Loucy (cell line): ENCODE measurements around the gene CDH4.

Source experiments
- H2AFZ ChIP-seq: fragments of 200-600 bp; sonication (generic); 2 replicates; pipeline ENCODE4 v1.6.0; 2016; ENCODE audit warnings: antibody characterized with exemption, mild to moderate bottlenecking, low read length, moderate library complexity
- H3F3A ChIP-seq: fragments of 200-600 bp; 2 replicates; pipeline ENCODE4 v1.6.0; 2016; ENCODE audit warnings: antibody characterized with exemption, low read depth, mild to moderate bottlenecking
- H3K27me3 ChIP-seq: fragments of 200-600 bp; sonication (generic); 2 replicates; pipeline ENCODE4 v1.6.1; 2014; ENCODE audit warnings: low read length, mild to moderate bottlenecking; ENCODE audit not compliant: insufficient read depth, poor library complexity, severe bottlenecking
- H3K36me3 ChIP-seq: fragments of 200-600 bp; sonication (generic); 2 replicates; pipeline ENCODE4 v1.6.1; 2016; ENCODE audit warnings: low read length; ENCODE audit not compliant: insufficient read depth
- H3K4me1 ChIP-seq: fragments of 200-600 bp; sonication (generic); 2 replicates; pipeline ENCODE4 v1.5.1; 2014; ENCODE audit warnings: low read length, mild to moderate bottlenecking; ENCODE audit not compliant: insufficient read depth, poor library complexity, severe bottlenecking
- H3K4me2 ChIP-seq: fragments of 200-600 bp; sonication (generic); 2 replicates; pipeline ENCODE4 v1.6.0; 2014; ENCODE audit warnings: antibody characterized with exemption, low read length, low read depth, mild to moderate bottlenecking; ENCODE audit not compliant: poor library complexity, severe bottlenecking
- H3K4me3 ChIP-seq: fragments of 200-600 bp; sonication (generic); 2 replicates; pipeline ENCODE4 v1.5.1; 2014; ENCODE audit warnings: low read length, mild to moderate bottlenecking, mixed read lengths; ENCODE audit not compliant: poor library complexity, severe bottlenecking
- H3K79me2 ChIP-seq: fragments of 200-600 bp; sonication (generic); 2 replicates; pipeline ENCODE4 v1.6.1; 2014; ENCODE audit warnings: low read length; ENCODE audit not compliant: insufficient read depth
- H3K9ac ChIP-seq: fragments of 200-600 bp; sonication (generic); 2 replicates; pipeline ENCODE4 v1.6.0; 2014; ENCODE audit warnings: mild to moderate bottlenecking, low read depth, low read length, moderate library complexity; ENCODE audit not compliant: poor library complexity, severe bottlenecking
- H3K9me2 ChIP-seq: fragments of 200-600 bp; sonication (generic); replicated peaks from 2 replicates; pipeline ENCODE4 v1.6.1; 2016; ENCODE audit warnings: low read depth, low read length, mixed read lengths
- H3K9me3 ChIP-seq: fragments of 200-600 bp; sonication (generic); 2 replicates; pipeline ENCODE4 v1.6.1; 2014; ENCODE audit warnings: mild to moderate bottlenecking, antibody characterized with exemption, low read length, low read depth; ENCODE audit not compliant: insufficient read depth
- H4K20me1 ChIP-seq: fragments of 200-600 bp; sonication (generic); 2 replicates; pipeline ENCODE4 v1.6.0; 2014; ENCODE audit warnings: antibody characterized with exemption, low read length, mild to moderate bottlenecking; ENCODE audit not compliant: insufficient read depth, poor library complexity, severe bottlenecking
- EZH2phosphoT487 ChIP-seq: fragments of 200-600 bp; IDR thresholded peaks from 2 replicates; pipeline ENCODE4 v1.6.1; 2018; ENCODE audit warnings: antibody characterized with exemption, mild to moderate bottlenecking, moderate library complexity, borderline replicate concordance
- TF ChIP-seq, protein P1 (sequence below): fragments of 200-600 bp; sonication (generic); conservative IDR thresholded peaks from 2 replicates; pipeline ENCODE4 v1.5.1; 2014; ENCODE audit warnings: mild to moderate bottlenecking, antibody characterized with exemption, low read length

Gene CDH4

DNA sequence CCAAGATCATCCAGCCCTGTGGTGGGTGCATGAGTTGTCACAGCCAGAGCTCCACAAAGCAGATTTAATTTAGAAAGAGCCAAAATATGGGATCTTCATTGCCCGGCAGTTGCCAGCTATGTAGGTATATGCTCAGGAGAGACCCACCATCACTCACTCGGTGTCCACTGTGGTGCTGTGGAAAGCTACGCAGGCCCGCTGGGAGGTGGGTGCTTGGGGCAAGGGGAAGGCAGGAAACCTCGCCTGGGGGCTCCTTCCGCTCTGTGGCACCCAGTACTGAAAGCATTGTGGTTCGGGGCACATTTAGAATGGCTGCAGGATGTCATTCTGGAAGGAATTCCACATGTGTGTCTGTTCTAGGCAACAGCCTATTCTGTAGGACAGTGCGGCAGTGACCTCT, 553.7 kb downstream of the CDH4 start:
- no peaks in the 10 kb centered on the region; the same call in 1 of the 2 replicates for H3K36me3 ChIP-seq
- TF ChIP-seq, protein P1, sequence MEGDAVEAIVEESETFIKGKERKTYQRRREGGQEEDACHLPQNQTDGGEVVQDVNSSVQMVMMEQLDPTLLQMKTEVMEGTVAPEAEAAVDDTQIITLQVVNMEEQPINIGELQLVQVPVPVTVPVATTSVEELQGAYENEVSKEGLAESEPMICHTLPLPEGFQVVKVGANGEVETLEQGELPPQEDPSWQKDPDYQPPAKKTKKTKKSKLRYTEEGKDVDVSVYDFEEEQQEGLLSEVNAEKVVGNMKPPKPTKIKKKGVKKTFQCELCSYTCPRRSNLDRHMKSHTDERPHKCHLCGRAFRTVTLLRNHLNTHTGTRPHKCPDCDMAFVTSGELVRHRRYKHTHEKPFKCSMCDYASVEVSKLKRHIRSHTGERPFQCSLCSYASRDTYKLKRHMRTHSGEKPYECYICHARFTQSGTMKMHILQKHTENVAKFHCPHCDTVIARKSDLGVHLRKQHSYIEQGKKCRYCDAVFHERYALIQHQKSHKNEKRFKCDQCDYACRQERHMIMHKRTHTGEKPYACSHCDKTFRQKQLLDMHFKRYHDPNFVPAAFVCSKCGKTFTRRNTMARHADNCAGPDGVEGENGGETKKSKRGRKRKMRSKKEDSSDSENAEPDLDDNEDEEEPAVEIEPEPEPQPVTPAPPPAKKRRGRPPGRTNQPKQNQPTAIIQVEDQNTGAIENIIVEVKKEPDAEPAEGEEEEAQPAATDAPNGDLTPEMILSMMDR = no peak
- no peak for TF ChIP-seq EZH2phosphoT487
- no peaks in the 10 kb centered on the region for H4K20me1 ChIP-seq
- H3K27me3 ChIP-seq = no peaks in the 10 kb centered on the region
- H3F3A ChIP-seq = no peaks in the 10 kb centered on the region
- no peaks in the 10 kb centered on the region for H3K9me3 ChIP-seq
- no peaks in the 10 kb centered on the region for H3K4me1 ChIP-seq
- no peaks in the 10 kb centered on the region for H3K79me2 ChIP-seq
- H3K4me3 ChIP-seq = no peak overlapping the region
- H2AFZ ChIP-seq = no peak overlapping the region
- no peaks in the 10 kb centered on the region for H3K9me2 ChIP-seq
- H3K9ac ChIP-seq = no peak overlapping the region
- H3K4me2 ChIP-seq = no peak overlapping the region

DNA sequence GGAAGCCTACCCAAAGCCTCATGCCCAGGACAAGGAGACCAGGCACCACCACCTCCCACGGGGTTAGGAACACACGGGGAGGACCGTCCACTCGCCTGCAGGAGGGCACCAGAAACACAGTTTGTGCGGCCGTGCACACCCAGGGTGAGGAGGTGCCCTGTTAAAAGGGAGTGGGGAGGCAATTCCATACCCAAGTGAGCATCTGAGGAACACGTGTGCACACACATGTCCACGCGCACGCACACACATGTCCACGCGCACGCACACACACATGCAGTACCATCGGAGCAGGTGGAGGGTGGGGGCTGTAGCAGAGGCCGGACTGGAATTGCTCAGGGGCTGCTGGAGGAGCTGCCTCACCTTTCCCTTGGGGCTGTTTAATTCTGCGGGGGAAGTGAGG, 554.3 kb downstream of the CDH4 start:
- no peak overlapping the region for H2AFZ ChIP-seq
- H3K9me3 ChIP-seq = no peaks in the 10 kb centered on the region
- no peaks in the 10 kb centered on the region for H3F3A ChIP-seq
- no peaks in the 10 kb centered on the region for H3K27me3 ChIP-seq
- no peaks in the 10 kb centered on the region for H3K79me2 ChIP-seq
- H4K20me1 ChIP-seq = no peaks in the 10 kb centered on the region
- no peak for TF ChIP-seq EZH2phosphoT487
- TF ChIP-seq, protein P1 = no peak
- no peaks in the 10 kb centered on the region; the same call in 1 of the 2 replicates for H3K36me3 ChIP-seq
- H3K4me1 ChIP-seq = no peaks in the 10 kb centered on the region
- H3K4me3 ChIP-seq = no peak overlapping the region
- H3K9me2 ChIP-seq = no peaks in the 10 kb centered on the region
- no peak overlapping the region for H3K4me2 ChIP-seq
- H3K9ac ChIP-seq = no peak overlapping the region

DNA sequence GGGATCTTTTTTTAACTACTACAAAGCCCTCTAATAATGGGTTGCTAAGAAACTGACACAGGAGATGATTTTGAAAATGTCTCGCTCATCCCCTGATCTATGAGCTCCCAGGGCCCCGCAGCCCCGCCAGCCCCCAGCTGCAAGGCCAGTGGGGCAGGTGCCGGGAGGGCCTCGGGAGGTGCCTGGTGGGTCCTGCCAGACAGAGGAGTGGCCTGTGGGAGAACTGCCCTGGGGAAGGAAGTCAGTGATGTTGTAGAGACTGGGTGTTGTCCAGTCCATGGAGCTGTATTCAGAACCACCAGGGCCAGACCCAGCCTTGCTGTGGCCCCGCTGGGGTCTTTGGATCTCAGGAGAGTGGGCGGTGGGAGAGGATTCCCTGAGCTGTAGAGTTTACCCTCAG, 554.9 kb downstream of the CDH4 start:
- no peaks in the 10 kb centered on the region for H3K9me2 ChIP-seq
- H3K79me2 ChIP-seq = no peaks in the 10 kb centered on the region
- H3K9ac ChIP-seq = no peak overlapping the region
- no peak overlapping the region for H3K4me2 ChIP-seq
- H3F3A ChIP-seq = no peaks in the 10 kb centered on the region
- no peaks in the 10 kb centered on the region for H3K4me1 ChIP-seq
- no peak for TF ChIP-seq EZH2phosphoT487
- H2AFZ ChIP-seq = no peak overlapping the region
- H3K27me3 ChIP-seq = no peaks in the 10 kb centered on the region
- H4K20me1 ChIP-seq = no peaks in the 10 kb centered on the region
- H3K36me3 ChIP-seq = no peaks in the 10 kb centered on the region; the same call in 1 of the 2 replicates
- H3K9me3 ChIP-seq = no peaks in the 10 kb centered on the region
- no peak overlapping the region for H3K4me3 ChIP-seq

DNA sequence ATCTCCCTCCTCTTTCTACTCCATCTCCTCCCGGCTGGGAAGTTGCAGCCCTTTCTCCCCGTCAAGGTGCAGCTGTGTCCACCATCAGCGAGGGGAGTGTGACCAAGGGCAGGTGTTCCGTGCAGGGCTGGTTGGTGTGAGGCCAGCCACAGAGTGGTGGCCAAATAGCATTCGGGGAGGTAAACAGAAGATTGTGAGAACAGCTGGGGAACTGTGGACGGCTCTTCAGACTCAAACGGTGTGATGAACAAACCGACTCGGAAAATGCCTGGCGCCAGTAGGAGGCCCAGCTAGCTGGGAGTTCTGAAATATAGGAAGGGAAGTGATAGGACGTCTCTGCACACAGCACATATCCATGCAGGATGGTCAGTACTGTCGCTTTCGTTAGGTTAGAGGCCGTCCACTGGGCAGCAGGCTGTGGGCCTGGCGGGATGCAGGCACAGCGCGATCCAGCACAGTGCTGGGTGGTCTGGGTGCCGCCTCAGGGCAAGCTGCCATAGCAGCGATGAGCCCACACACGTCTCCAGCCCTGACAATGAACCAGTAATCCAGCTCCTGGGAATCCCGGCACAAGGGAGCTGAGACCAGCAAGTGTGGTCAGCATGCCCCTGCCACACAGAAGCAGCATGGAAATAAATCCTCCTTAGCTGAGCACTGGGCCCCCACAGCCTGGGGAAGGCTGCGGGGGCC, 555.6 kb downstream of the CDH4 start:
- no peaks in the 10 kb centered on the region for H3K27me3 ChIP-seq
- no peaks in the 10 kb centered on the region for H3K9me2 ChIP-seq
- no peak overlapping the region for H3K4me2 ChIP-seq

More for the DNA sequence above, 555.6 kb downstream of the CDH4 start:
- H3K9ac ChIP-seq = no peak overlapping the region
- no peak for TF ChIP-seq EZH2phosphoT487
- TF ChIP-seq, protein P1 = no peak
- H3K4me1 ChIP-seq = no peaks in the 10 kb centered on the region
- no peaks in the 10 kb centered on the region; the same call in 1 of the 2 replicates for H3K36me3 ChIP-seq
- H3K4me3 ChIP-seq = no peak overlapping the region
- no peaks in the 10 kb centered on the region for H3F3A ChIP-seq
- H4K20me1 ChIP-seq = no peaks in the 10 kb centered on the region
- no peaks in the 10 kb centered on the region for H3K9me3 ChIP-seq
- no peaks in the 10 kb centered on the region for H3K79me2 ChIP-seq
- H2AFZ ChIP-seq = no peak overlapping the region
